PC-9 (cell line): Measurements from ENCODE around the gene NECAP2.

Experiments
- EZH2 ChIP-seq: fragments of 200-600 bp; sonication (generic); IDR thresholded peaks from 2 replicates; pipeline ENCODE4 v1.8.0; 2017; ENCODE audit warnings: antibody characterized with exemption, low read depth
- TF ChIP-seq, protein P1 (sequence below): fragments of 200-600 bp; sonication (generic); conservative IDR thresholded peaks from 2 replicates; pipeline ENCODE4 v1.6.1; 2017; ENCODE audit warnings: mixed run types, antibody characterized with exemption, mild to moderate bottlenecking, moderate library complexity

DNA sequence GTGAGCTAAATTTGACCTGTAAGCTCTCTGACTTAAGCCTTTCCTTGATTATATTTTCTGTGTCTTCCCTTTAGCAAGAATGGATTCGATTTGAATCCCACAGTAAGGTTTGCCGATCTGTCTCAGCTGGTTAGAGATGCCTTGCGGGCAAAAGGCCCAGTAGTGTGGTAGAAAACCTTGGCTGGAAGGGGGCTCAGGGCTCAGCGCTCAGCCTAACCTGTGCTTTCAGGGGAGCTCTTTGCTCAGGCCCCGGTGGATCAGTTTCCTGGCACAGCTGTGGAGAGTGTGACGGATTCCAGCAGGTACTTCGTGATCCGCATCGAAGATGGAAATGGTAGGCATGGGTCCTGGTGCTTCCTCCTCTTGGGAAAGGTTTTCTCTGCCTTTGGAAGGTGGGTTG is 7.1 kb downstream of the NECAP2 start:
- TF ChIP-seq, protein P1, sequence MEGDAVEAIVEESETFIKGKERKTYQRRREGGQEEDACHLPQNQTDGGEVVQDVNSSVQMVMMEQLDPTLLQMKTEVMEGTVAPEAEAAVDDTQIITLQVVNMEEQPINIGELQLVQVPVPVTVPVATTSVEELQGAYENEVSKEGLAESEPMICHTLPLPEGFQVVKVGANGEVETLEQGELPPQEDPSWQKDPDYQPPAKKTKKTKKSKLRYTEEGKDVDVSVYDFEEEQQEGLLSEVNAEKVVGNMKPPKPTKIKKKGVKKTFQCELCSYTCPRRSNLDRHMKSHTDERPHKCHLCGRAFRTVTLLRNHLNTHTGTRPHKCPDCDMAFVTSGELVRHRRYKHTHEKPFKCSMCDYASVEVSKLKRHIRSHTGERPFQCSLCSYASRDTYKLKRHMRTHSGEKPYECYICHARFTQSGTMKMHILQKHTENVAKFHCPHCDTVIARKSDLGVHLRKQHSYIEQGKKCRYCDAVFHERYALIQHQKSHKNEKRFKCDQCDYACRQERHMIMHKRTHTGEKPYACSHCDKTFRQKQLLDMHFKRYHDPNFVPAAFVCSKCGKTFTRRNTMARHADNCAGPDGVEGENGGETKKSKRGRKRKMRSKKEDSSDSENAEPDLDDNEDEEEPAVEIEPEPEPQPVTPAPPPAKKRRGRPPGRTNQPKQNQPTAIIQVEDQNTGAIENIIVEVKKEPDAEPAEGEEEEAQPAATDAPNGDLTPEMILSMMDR, result no peak
- TF ChIP-seq EZH2, result no peak
